HG03064 (cell line): ENCODE results near the gene EIF3K.
"Not testable (repeated sequence)": the region's sequence is repeated elsewhere in the genome, so short reads cannot be mapped to it uniquely, and the experiment has no call there.

Experiments
- ATAC-seq: cut with Tn5 transposase; IDR thresholded peaks from one replicate; pipeline ENCODE4 v1.9.1; 2021; ENCODE audit warnings: low read depth; ENCODE audit not compliant: unreplicated experiment

Gene EIF3K

DNA sequence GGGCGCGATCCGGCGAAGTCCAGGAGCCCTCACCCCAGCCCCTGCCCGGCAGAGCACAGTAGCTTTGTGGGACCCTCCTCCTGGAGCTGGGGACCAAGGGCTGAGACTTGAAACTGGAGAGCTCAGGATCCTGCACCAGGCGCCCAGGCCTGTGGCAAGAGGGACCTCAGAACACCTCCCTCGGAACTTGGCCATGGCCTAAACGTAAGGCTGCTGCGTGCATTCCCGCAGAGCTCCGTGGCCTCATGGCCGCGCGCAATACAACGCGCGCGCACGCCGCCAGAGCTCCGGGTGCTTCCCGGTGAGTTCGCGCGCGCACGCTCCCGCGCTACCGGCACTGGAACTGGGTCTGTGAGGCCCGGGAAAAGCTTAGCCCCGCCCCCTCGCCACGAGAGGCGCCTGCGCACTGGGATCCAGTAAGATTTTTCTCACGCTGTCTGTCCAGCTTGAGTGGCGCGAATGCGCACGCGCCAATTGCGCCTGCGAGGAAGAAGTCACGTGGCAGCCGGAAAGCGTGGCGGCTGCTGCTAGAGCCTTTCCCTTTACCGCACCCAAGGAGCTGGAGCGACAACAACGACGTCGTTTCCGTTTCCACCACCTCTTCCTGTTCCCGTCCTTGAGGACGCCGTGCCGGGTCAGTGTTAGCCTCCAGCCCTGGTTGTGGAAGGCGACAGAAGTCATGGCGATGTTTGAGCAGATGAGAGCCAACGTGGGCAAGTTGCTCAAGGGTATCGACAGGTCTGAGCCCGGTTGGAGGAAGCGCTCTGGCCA is at the start of gene EIF3K:
EIF3K (plus strand) TSS at position 599 of the 771 bp plus-strand sequence; CDS start at position 680, 81 bp downstream.
- peak; percentile 39 for ATAC-seq

- ATAC-seq: no peak
Observed at GRCh38 chr19:38569368-38569983, 49.5 kb upstream of the EIF3K start.

DNA sequence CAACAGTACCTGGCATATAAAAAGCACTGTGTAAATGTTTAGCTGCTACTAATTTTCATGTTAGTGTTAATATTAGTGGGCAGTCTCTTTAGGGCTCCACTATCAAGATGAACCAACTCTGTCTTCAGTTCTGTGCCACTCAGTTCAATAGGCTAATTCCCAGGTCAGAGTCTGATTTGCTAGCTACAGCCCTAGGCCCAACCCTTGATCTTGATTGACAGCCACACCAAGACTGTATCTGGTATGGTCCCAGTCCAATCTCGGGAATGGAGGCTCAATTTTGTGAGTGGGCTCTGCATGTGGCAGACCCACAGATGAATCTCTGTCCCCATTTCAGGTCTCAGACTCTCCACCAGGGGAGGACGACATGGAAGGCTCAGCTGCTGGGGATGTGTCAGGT is 47.3 kb upstream of the EIF3K start:
- ATAC-seq: no peak

- ATAC-seq: no peak
Observed at GRCh38 chr19:38577826-38578225, 41.2 kb upstream of the EIF3K start.

DNA sequence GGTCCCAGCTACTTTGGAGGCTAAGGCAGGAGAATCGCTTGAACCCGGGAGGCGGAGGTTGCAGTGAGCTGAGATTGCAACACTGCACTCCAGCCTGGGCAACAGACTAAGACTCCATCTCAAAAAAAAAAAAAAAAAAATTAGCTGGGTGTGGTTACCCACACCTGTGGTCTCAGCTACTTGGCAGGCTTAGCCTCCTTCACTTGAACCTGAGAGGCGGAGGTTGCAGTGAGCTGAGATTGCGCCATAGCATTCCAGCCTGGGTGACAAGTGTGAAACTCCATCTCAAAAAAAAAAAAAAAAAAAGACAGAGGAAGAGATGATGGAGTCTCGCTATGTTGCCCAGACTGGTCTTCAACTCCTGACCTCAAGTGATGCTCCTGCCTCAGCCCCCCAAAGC is 39.7 kb upstream of the EIF3K start:
- ATAC-seq: not testable (repeated sequence)

GRCh38 chr19:38580080-38580479 is 38.9 kb upstream of the EIF3K start:
- ATAC-seq: no peak

DNA sequence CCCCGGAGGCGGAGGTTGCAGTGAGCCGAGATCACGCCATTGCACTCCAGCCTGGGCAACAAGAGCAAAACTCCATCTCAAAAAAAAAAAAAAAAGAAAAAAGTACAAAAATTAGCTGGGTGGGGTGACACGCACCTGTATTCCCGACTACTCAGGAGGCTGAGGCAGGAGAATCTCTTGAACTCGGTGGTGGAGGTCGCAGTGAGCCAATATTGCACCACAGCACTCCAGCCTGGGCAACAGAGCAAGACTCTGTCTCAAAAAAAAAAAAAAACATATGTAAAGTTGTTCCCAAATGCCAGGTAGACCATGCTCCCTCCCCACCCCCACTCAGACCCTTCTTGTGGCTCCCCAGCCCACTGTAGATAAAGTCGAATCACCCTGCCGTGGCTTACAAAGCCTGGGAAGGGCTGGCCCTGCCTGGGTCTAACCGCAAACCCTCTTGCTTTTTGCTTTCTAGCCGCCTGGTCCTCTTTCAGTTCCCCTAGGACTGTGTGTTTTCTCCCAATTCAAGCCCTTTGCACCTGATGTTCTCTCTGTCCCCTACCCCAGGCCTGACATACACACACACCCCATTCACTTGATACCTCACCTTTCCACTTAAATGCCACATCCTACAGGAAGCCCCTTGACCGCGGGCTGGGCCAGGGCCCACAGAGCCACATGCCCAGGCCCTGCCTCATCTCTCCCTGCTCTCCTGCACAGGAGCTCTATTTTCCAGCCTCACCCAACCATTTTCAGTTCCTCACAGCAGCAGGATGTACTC is 35.6 kb upstream of the EIF3K start:
- ATAC-seq: no peak

DNA sequence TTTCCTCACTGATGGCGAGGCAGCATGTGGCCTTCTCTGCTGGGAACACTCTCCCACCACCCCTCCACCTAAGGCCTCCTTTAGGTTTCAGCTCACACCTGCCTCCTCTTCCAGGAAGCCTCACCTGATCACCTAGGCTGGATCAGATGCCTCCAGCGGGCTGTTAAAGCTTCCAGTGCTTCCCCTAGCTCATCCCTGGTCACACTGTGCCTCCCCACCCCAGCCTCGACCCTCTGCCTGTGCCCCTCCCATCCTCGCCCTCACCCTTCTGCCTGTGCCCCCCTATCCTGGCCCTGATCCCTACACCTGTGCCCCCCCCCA is 35.0 kb upstream of the EIF3K start:
- ATAC-seq: no peak

GRCh38 chr19:38587562-38587961 is 31.4 kb upstream of the EIF3K start:
- ATAC-seq: no peak

- ATAC-seq: no peak
Observed at GRCh38 chr19:38588041-38588440, 30.9 kb upstream of the EIF3K start.

DNA sequence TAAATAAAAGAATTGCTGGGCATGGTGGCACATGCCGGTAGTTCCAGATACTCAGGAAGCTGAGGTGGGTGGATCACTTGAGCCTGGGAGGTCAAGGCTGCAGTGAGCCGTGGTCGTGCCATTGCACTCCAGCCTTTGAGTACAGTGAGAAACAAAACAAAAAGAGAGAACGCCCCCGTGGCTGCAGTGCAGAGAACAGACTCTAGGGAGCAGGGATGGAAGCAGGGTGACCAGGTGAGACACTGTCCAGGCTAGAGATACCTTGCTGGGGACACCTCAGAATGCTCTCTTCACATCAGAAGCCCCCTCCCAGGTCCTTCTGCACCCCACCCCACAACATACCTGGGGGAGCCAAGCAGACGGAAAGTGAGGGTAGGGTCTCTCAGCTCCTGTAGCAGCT is 26.0 kb upstream of the EIF3K start:
- ATAC-seq: no peak

DNA sequence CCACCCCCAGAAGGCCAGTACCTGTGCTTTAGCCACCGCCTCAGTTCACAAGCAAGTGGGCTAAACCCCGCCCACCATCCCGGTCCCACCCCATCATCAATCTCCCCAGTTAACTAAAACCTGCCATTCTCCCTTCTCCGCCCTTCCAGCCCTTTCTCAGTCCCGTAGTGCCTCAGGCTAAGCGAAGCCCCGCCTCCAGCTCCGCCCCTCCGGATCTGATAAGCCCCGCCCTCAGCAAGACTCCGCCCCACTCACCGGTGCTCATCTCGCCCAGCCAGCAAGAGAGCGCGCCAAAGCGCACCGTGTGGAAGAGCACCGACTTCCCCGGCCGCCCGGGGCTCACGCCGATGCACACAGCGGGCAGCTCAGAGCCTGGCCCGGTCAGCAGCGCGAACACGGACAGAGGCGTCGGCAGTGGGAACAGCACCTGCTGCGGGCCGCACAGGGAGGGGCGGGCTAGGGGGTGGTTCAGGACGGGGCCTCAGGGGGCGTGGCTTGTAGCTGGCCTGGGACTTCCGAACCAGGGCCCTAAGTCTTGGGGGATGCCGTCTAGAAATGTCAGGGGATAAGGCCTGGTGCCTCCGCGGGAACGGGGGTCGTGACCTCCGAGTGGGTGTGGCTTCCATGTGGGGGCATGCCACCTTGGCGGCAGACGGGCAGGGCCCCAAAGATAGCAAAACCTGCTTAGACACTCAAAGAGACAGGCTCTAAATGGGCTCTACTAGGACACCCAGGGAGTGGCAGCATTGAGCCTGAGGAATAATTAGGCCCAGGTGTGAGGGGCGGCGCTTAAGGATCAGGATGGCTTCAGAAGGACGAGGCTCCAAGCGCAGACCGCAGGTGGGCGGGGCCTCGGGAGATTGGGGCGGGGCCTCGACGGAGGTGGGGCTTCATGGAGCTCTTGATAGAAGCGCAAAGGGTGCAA is 22.7 kb upstream of the EIF3K start:
- ATAC-seq: no peak

- ATAC-seq: no peak
Observed at GRCh38 chr19:38597075-38597474, 21.9 kb upstream of the EIF3K start.

GRCh38 chr19:38599722-38600121 is 19.3 kb upstream of the EIF3K start:
- ATAC-seq: no peak

DNA sequence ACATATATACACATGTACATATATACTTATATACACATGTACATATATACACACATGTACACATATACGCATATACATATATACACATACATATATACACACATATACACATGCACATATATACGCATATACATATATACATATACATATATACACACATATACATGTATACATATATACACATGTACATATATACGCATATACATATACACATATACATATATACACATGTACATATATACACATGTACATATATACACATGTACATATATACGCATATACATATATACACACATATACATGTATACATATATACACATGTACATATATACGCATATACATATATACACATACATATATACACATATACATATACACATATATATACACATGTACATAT is 16.1 kb upstream of the EIF3K start:
- not testable (repeated sequence) for ATAC-seq

DNA sequence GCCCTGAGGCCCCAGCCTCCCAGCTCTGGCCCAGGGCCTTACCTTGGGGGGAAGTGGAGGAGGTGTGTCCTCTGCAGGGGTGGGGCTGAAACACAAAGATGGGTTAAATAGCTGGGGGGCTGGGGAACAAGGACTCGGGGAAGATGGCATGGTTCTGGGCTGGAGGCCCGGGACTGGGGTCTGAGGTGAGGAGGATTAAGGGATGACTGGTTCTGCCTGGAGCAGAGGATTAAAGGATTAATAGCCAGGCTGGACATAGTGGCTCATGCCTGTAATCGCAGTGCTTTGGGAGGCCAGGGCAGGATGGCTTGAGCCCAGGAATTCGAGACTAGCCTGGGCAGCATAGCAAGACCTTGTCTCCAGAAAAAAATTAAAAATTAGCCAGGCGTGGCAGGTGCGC is 12.9 kb upstream of the EIF3K start:
- ATAC-seq: no peak

DNA sequence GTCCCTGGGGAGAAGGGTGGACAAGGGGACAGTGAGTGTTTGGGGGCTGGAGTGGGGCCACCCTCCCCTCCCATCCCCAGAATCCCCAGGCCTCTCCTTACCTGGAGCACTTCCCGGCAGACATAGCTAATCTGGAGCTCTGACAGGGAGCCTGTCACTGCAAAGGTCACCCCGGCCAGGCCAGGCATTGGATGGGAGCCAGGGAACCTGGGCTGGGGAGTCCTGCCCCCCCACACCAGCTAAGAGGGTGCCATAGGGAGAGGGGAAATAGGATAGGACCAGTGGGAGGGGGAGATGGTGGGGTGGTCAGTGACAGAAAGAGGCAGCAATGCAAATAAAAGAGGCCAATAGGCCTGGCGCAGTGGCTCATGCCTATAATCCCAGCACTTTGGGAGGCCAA is 4.7 kb upstream of the EIF3K start:
- ATAC-seq: no peak

DNA sequence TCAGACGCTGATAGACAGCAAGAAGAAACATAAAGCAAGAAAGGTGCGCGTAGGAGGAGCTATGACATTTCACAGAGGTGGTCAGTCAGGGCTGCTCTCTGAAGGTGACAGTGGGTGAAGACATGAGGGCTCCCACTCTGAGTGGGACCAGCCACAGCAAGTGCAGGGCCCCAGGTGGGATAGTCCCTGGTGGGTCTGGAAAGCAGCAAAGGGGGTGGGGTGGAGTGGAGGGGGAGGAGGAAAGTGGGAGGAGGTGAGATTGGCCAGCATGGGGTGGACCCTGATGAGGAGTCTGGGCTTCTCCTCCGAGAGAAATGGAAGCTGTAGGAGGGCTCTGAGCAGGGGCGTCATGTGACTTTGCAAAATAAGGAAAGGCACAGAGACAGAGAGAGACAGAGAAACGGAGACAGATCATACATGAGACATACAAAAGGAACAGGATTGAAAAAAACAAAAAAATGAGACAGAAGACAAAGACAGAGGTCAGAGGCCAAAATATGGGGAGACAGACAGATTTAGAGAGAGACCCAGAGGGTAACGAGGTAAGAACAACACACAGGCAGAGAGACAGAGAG is 3.9 kb upstream of the EIF3K start:
- ATAC-seq: no peak

GRCh38 chr19:38616265-38616664 is 2.7 kb upstream of the EIF3K start:
- no peak for ATAC-seq

GRCh38 chr19:38617283-38617763 is 1.7 kb upstream of the EIF3K start:
- ATAC-seq: no peak
